GM12878 (cell line): ENCODE data around the gene ZNF483. TPM values are rescaled to one million over a fixed set of nuclear protein-coding genes. Genes with fewer than 3 reads are reported as not detected.

ENCODE experiments used
- ATAC-seq: fragments of 200-7000 bp; cut with Tn5 transposase; 3 replicates; pipeline ENCODE4 v1.9.1; 2020; ENCODE audit warnings: mild to moderate bottlenecking, moderate library complexity
- BruUV-seq: library from RNA; stranded (reverse); fragments of 400-500 nt; replicated peaks from 2 replicates; lab custom pipeline; 2021; lab: Mats Ljungman, UMichigan
- CTCF ChIA-PET: fragments of 300-600 bp; sonication (Branson Sonifier 250); formaldehyde crosslinking; extraction: SDS; loops from one replicate; lab custom pipeline; 2021; ENCODE audit warnings: inconsistent platforms; lab: Yijun Ruan, JAX
- POLR2A ChIA-PET: fragments of 350-600 bp; formaldehyde crosslinking; extraction: SDS; loops from one replicate; lab custom pipeline; 2021; ENCODE audit warnings: inconsistent platforms; lab: Charles Lee
- RAD21 ChIA-PET: fragments of 300-600 bp; sonication (Branson Sonifier 250); formaldehyde crosslinking; loops from one replicate; lab custom pipeline; 2023; ENCODE audit warnings: antibody characterized with exemption; ENCODE audit not compliant: unreplicated experiment; lab: Charles Lee
- SMC1A ChIA-PET: fragments of 300-600 bp; sonication (Branson Sonifier 250); formaldehyde crosslinking; loops from one replicate; lab custom pipeline; 2023; ENCODE audit not compliant: unreplicated experiment, uncharacterized antibody; lab: Charles Lee
- DNase-seq: peaks from one replicate; pipeline ENCODE4 v3.0.0-alpha.2; 2011; ENCODE audit warnings: low read depth, low spot score
- FAIRE-seq: peaks from 3 replicates; lab custom pipeline; 2011; peaks lifted over from hg19 to GRCh38; lab: Jason Lieb, UNC
- H2AFZ ChIP-seq: 2 replicates; pipeline ENCODE4 v1.6.0; 2011; ENCODE audit warnings: low read depth, low read length, control low read depth; ENCODE audit not compliant: control insufficient read depth
- H3K27ac ChIP-seq: 2 replicates; pipeline ENCODE4 v1.5.1; 2011; ENCODE audit warnings: control low read depth; ENCODE audit not compliant: control insufficient read depth, insufficient read depth
- H3K27me3 ChIP-seq, 2 experiments: replicated peaks in 1 of 2; 2 replicates each; pipeline versions ENCODE4 v1.6.0 to v1.6.1; 2011; ENCODE audit warnings: low read length in 1 of 2; ENCODE audit not compliant: control insufficient read depth in 2 of 2, insufficient read depth in 2 of 2
- H3K36me3 ChIP-seq, 2 experiments: 2 replicates each; pipeline ENCODE4 v1.5.1; 2011; ENCODE audit warnings: low read length in 1 of 2; ENCODE audit not compliant: control insufficient read depth in 2 of 2, insufficient read depth in 2 of 2
- H3K4me1 ChIP-seq: 2 replicates; pipeline ENCODE4 v1.6.1; 2011; ENCODE audit warnings: mild to moderate bottlenecking, low read length, moderate library complexity, mixed read lengths; ENCODE audit not compliant: control insufficient read depth, insufficient read depth
- H3K4me2 ChIP-seq: 2 replicates; pipeline ENCODE4 v1.6.0; 2011; ENCODE audit warnings: control low read depth; ENCODE audit not compliant: control insufficient read depth, insufficient read depth
- H3K4me3 ChIP-seq: fragments of 200-600 bp; sonication (generic); 2 replicates; pipeline ENCODE4 v1.5.1; 2016
- H3K79me2 ChIP-seq: 2 replicates; pipeline ENCODE4 v1.6.0; 2011; ENCODE audit warnings: low read length; ENCODE audit not compliant: control insufficient read depth, insufficient read depth
- H3K9ac ChIP-seq: 2 replicates; pipeline ENCODE4 v1.8.0; 2011; ENCODE audit warnings: low read length, control low read depth, mixed read lengths; ENCODE audit not compliant: control insufficient read depth, insufficient read depth
- H3K9me3 ChIP-seq: replicated peaks from 3 replicates; pipeline ENCODE4 v1.5.1; 2011; ENCODE audit warnings: mild to moderate bottlenecking, low read length; ENCODE audit not compliant: control insufficient read depth, insufficient read depth
- H4K20me1 ChIP-seq: 2 replicates; pipeline ENCODE4 v1.6.0; 2011; ENCODE audit not compliant: control insufficient read depth, insufficient read depth
- ATF3 ChIP-seq: IDR thresholded peaks from 2 replicates; pipeline ENCODE4 v1.6.1; 2011; ENCODE audit warnings: low read depth, mild to moderate bottlenecking, low read length, moderate library complexity, borderline replicate concordance; ENCODE audit errors: extremely low read depth
- CBX5 ChIP-seq: sonication (generic); IDR thresholded peaks from 2 replicates; pipeline ENCODE4 v1.6.1; 2016; ENCODE audit warnings: low read depth, moderate library complexity, mild to moderate bottlenecking, inconsistent platforms
- EZH2 ChIP-seq: IDR thresholded peaks from 2 replicates; pipeline ENCODE4 v1.6.1; 2012; ENCODE audit warnings: low read depth, mild to moderate bottlenecking, control low read depth, inconsistent platforms, low read length, borderline replicate concordance; ENCODE audit not compliant: control insufficient read depth
- KAT2A ChIP-seq: conservative IDR thresholded peaks from 2 replicates; pipeline ENCODE4 v1.6.1; 2011; ENCODE audit warnings: low read depth, low read length; ENCODE audit not compliant: control insufficient read depth
- NFXL1 ChIP-seq: fragments of 450-650 bp; IDR thresholded peaks from 2 replicates; pipeline ENCODE4 v1.6.1; 2017; ENCODE audit warnings: antibody characterized with exemption, mild to moderate bottlenecking, borderline replicate concordance
- NR2C1 ChIP-seq: fragments of 450-650 bp; IDR thresholded peaks from 2 replicates; pipeline ENCODE4 v1.6.1; 2017; ENCODE audit warnings: antibody characterized with exemption, mild to moderate bottlenecking, moderate library complexity
- NRF1 ChIP-seq: conservative IDR thresholded peaks from 2 replicates; pipeline ENCODE4 v1.6.1; 2011; ENCODE audit warnings: mild to moderate bottlenecking, low read depth, low read length, improper control_type of control experiment
- PAX8 ChIP-seq: fragments of 450-650 bp; IDR thresholded peaks from 2 replicates; pipeline ENCODE4 v1.6.1; 2017; ENCODE audit warnings: mild to moderate bottlenecking, moderate library complexity
- RB1 ChIP-seq: fragments of 450-650 bp; formaldehyde crosslinking; IDR thresholded peaks from 2 replicates; pipeline ENCODE4 v1.6.1; 2017; ENCODE audit warnings: mild to moderate bottlenecking, borderline replicate concordance
- RUNX3 ChIP-seq: IDR thresholded peaks from 2 replicates; pipeline ENCODE4 v1.6.1; 2012; ENCODE audit warnings: low read length, inconsistent platforms
- SUZ12 ChIP-seq: fragments of 200-600 bp; sonication (generic); IDR thresholded peaks from one replicate; pipeline ENCODE4 v1.6.1; 2018; ENCODE audit warnings: antibody characterized with exemption, mild to moderate bottlenecking; ENCODE audit not compliant: unreplicated experiment
- YBX1 ChIP-seq: fragments of 450-650 bp; IDR thresholded peaks from 2 replicates; pipeline ENCODE4 v1.6.1; 2016; ENCODE audit warnings: antibody characterized with exemption
- YY1 ChIP-seq: IDR thresholded peaks from 2 replicates; pipeline ENCODE4 v1.6.1; 2011; ENCODE audit warnings: low read depth, mild to moderate bottlenecking, low read length
- ZNF592 ChIP-seq: fragments of 450-650 bp; IDR thresholded peaks from 2 replicates; pipeline ENCODE4 v1.6.1; 2017; ENCODE audit warnings: mild to moderate bottlenecking, moderate library complexity
- WGBS: methylation state at CpG from one replicate; pipeline ENCODE4 v1.1.6; 2016; ENCODE audit warnings: low lambda C conversion rate; ENCODE audit not compliant: insufficient replicate concordance, insufficient coverage; ENCODE audit errors: missing lambda C conversion rate; 5-methylcytosine and 5-hydroxymethylcytosine counted together
- in situ Hi-C: fragments of 300-500 bp; cut with MboI; formaldehyde crosslinking; loops from 9 replicates; pipeline ENCODE4 v1.14.3; 2018; ENCODE audit warnings: mixed read lengths
- intact Hi-C: fragments of 100-400 bp; cut with micrococcal nuclease; formaldehyde crosslinking; loops from one replicate; pipeline ENCODE4 v1.14.2; 2022; ENCODE audit not compliant: unreplicated experiment
- polyA plus RNA-seq, 11 experiments: library from polyadenylated mRNA; depleted of rRNA in 4 of 11; unstranded in 6 of 11; stranded (reverse) in 5 of 11; fragments of >200 nt; fragmentation: Nextera tagmentation in 4 of 11; fragmentation: Illumina TruSeq in 1 of 11; extraction: Ambion mirVana in 4 of 11; extraction: Trizol in 1 of 11; gene quantifications; 1 replicate in 1 of 11; 2 replicates in 10 of 11; pipeline versions ENCODE4 v1.2.1 to v1.2.3, GENCODE V29; 2011 to 2016; ENCODE audit warnings: inconsistent platforms in 2 of 11, missing spikeins in 2 of 11, low read depth in 1 of 11
- total RNA-seq, 4 experiments: library from RNA; depleted of rRNA in 3 of 4; stranded (reverse); fragments of >200 nt in 3 of 4; fragmentation: Illumina TruSeq in 1 of 4; extraction: Trizol in 1 of 4; gene quantifications; 2 replicates each; pipeline versions ENCODE4 v1.2.1 to v1.2.3, GENCODE V29; 2013 to 2021
- TF ChIP-seq, protein P1 (sequence below): IDR thresholded peaks from 2 replicates; pipeline ENCODE4 v1.6.1; 2011; ENCODE audit warnings: borderline replicate concordance, low read depth, mild to moderate bottlenecking, moderate library complexity, low read length; ENCODE audit not compliant: insufficient read depth, poor library complexity, severe bottlenecking
- TF ChIP-seq, protein P2 (sequence below): fragments of 450-650 bp; IDR thresholded peaks from 2 replicates; pipeline ENCODE4 v1.6.1; 2017; ENCODE audit warnings: antibody characterized with exemption, mild to moderate bottlenecking, moderate library complexity

Gene ZNF483
- total and polyA plus RNA-seq, 10 of the 15 experiments (the other 5 are each of a cell fraction or from before 2014, with no cell fraction given) = 0.03 to 0.76 (median 0.26) TPM; not detected in 1

- FAIRE-seq = no peak
- POLR2A ChIA-PET = no interaction called here
- TF ChIP-seq NR2C1 = no peak
- no peak for TF ChIP-seq ATF3
- no peak for TF ChIP-seq KAT2A
- TF ChIP-seq PAX8 = no peak
- no peak for TF ChIP-seq SUZ12
- TF ChIP-seq YBX1 = no peak
- no peak for TF ChIP-seq NFXL1
- TF ChIP-seq, protein P1, sequence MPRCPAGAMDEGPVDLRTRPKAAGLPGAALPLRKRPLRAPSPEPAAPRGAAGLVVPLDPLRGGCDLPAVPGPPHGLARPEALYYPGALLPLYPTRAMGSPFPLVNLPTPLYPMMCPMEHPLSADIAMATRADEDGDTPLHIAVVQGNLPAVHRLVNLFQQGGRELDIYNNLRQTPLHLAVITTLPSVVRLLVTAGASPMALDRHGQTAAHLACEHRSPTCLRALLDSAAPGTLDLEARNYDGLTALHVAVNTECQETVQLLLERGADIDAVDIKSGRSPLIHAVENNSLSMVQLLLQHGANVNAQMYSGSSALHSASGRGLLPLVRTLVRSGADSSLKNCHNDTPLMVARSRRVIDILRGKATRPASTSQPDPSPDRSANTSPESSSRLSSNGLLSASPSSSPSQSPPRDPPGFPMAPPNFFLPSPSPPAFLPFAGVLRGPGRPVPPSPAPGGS = no peak
- no peak for TF ChIP-seq RB1
- TF ChIP-seq ZNF592 = no peak
- TF ChIP-seq EZH2 = no peak
- no peak for TF ChIP-seq RUNX3
- no peak for TF ChIP-seq YY1
- TF ChIP-seq, protein P2, sequence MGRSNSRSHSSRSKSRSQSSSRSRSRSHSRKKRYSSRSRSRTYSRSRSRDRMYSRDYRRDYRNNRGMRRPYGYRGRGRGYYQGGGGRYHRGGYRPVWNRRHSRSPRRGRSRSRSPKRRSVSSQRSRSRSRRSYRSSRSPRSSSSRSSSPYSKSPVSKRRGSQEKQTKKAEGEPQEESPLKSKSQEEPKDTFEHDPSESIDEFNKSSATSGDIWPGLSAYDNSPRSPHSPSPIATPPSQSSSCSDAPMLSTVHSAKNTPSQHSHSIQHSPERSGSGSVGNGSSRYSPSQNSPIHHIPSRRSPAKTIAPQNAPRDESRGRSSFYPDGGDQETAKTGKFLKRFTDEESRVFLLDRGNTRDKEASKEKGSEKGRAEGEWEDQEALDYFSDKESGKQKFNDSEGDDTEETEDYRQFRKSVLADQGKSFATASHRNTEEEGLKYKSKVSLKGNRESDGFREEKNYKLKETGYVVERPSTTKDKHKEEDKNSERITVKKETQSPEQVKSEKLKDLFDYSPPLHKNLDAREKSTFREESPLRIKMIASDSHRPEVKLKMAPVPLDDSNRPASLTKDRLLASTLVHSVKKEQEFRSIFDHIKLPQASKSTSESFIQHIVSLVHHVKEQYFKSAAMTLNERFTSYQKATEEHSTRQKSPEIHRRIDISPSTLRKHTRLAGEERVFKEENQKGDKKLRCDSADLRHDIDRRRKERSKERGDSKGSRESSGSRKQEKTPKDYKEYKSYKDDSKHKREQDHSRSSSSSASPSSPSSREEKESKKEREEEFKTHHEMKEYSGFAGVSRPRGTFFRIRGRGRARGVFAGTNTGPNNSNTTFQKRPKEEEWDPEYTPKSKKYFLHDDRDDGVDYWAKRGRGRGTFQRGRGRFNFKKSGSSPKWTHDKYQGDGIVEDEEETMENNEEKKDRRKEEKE = no peak
- TF ChIP-seq CBX5 = no peak
- TF ChIP-seq NRF1 = no peak
Observed at GRCh38 chr9:111502506-111502905, 22.5 kb upstream of the ZNF483 start.

More at GRCh38 chr9:111502506-111502905, 22.5 kb upstream of the ZNF483 start:
- Histone ChIP-seq H3K27me3 (no peaks in the 10 kb centered on the region), H4K20me1 (no peaks in the 10 kb centered on the region), H3K4me2 (no peak overlapping the region), H3K27ac (no peak overlapping the region), H3K4me3 (no peak overlapping the region), H2AFZ (no peak overlapping the region), H3K9ac (no peak overlapping the region), H3K36me3 (no peaks in the 10 kb centered on the region), H3K9me3 (no peaks in the 10 kb centered on the region; the same call in 2 of the 3 replicates), H3K79me2 (no peaks in the 10 kb centered on the region), H3K4me1 (no peaks in the 10 kb centered on the region)
- ChIA-PET SMC1A (interaction anchor here (0.8 kb wide), 1 partner anchor 144 kb away, joined by 3 read pairs; no protein-coding TSS in a partner anchor), CTCF (no interaction called here), RAD21 (no interaction called here)
- BruUV-seq = no TSS peak
- intact Hi-C loops = no loop called here
- in situ Hi-C loops = no loop called here
- DNase-seq = no peak
- ATAC-seq = no peak
- 44% methylated on average over 3 of the region's 3 CpGs for WGBS
